ENCODE measurements around the gene MGLL. TPM values are rescaled to one million over a fixed set of nuclear protein-coding genes. Genes with fewer than 3 reads are reported as not detected.

MGLL gene
- total RNA-seq, 1 donor from 2014 or later: 10.3 TPM

DNA sequence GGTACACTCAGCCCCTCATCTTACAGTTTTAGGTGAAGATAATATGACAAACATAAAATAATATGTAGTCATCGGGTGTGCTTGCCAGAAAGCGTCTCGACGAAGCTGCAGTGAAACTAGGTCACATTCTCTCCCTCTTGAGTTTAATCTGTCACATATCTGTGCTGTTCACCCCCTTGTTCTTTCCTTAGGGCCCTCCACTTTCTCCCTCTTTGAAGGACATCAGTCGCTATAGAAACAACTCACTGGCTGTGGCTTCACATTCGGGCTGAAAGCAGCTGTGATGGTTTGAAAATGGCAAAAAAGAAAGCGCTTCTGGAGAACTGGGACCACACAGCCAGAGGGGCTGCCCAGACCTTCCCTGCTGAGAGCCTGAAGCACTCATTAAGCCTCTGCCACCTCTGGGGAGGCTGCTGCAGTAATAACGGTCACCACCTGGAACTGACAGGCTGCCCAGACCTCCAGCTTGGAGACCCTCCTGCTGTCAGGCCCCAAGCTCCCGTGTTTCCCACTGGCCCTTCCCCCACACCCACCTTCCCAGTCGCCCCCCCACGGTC lies 99.2 kb downstream of the MGLL start:
- peaks cover 8% of the 10 kb centered on the region for H3K9me3 Mint-ChIP-seq (ENCODE audit: unreplicated experiment)
- H3K27me3 Mint-ChIP-seq (ENCODE audit: unreplicated experiment): peaks cover 7% of the 10 kb centered on the region
- H3K4me3 Mint-ChIP-seq (ENCODE audit: unreplicated experiment): peak overlapping the region; percentile 57
- TF ChIP-seq, protein P1, sequence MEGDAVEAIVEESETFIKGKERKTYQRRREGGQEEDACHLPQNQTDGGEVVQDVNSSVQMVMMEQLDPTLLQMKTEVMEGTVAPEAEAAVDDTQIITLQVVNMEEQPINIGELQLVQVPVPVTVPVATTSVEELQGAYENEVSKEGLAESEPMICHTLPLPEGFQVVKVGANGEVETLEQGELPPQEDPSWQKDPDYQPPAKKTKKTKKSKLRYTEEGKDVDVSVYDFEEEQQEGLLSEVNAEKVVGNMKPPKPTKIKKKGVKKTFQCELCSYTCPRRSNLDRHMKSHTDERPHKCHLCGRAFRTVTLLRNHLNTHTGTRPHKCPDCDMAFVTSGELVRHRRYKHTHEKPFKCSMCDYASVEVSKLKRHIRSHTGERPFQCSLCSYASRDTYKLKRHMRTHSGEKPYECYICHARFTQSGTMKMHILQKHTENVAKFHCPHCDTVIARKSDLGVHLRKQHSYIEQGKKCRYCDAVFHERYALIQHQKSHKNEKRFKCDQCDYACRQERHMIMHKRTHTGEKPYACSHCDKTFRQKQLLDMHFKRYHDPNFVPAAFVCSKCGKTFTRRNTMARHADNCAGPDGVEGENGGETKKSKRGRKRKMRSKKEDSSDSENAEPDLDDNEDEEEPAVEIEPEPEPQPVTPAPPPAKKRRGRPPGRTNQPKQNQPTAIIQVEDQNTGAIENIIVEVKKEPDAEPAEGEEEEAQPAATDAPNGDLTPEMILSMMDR (IDR thresholded peaks at IDR 0.05; ENCODE audit: partially characterized antibody, unreplicated experiment): no peak
- peak; percentile 71 for DNase-seq
- no peaks in the 10 kb centered on the region for H3K36me3 Mint-ChIP-seq (ENCODE audit: unreplicated experiment)
- H3K4me1 Mint-ChIP-seq (ENCODE audit: low read depth, unreplicated experiment): peaks cover 48% of the 10 kb centered on the region
- peak overlapping the region; percentile 92 for H3K27ac Mint-ChIP-seq (ENCODE audit: unreplicated experiment)

DNA sequence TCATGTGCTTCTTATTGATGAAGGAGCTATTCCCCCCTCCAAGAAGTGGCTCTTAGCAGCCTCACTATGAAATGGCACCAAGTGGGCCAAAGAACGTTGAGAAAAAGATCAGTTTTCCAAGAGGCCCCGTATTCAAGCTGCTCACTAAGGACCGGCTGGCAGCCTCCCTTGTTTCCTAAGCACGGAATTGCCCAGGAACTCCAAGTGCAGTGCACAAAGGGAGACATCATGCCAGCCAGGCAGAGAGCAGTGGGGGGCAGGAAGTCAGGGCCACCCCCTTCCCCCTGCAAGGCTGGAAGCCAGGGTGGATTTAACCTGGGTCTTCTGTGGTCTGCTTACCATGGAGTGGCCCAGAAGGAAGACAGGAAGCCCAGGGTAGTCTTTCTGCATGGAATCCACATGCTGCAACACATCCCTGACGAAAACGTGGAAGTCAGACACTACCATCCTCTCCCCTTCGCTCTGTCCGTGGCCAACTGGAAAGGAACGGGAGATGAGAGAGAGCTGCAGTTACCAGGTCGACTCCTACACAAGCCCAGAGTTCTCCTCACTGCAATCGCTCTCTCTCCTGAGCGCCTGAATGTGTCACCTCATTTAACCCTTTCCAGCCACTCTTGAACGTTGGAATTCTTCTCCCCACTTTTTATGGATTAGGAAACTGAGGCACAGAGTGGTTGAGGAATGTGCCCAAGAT lies 100.1 kb downstream of the MGLL start:
- TF ChIP-seq, protein P1 (IDR thresholded peaks at IDR 0.05; ENCODE audit: partially characterized antibody, unreplicated experiment): no peak
- peak overlapping the region; percentile 92 for H3K27ac Mint-ChIP-seq (ENCODE audit: unreplicated experiment)
- peak overlapping the region; percentile 57 for H3K4me3 Mint-ChIP-seq (ENCODE audit: unreplicated experiment)
- H3K4me1 Mint-ChIP-seq (ENCODE audit: low read depth, unreplicated experiment): peaks cover 52% of the 10 kb centered on the region
- DNase-seq: peak; percentile 14
- H3K36me3 Mint-ChIP-seq (ENCODE audit: unreplicated experiment): no peaks in the 10 kb centered on the region
- H3K9me3 Mint-ChIP-seq (ENCODE audit: unreplicated experiment): peaks cover 8% of the 10 kb centered on the region
- H3K27me3 Mint-ChIP-seq (ENCODE audit: unreplicated experiment): peaks cover 7% of the 10 kb centered on the region

GRCh38 chr3:127720985-127721935 lies 101.1 kb downstream of the MGLL start:
- TF ChIP-seq, protein P1 (IDR thresholded peaks at IDR 0.05; ENCODE audit: partially characterized antibody, unreplicated experiment): no peak
- H3K4me3 Mint-ChIP-seq (ENCODE audit: unreplicated experiment): no peak overlapping the region
- no peaks in the 10 kb centered on the region for H3K36me3 Mint-ChIP-seq (ENCODE audit: unreplicated experiment)
- peaks cover 9% of the 10 kb centered on the region for H3K27me3 Mint-ChIP-seq (ENCODE audit: unreplicated experiment)
- H3K4me1 Mint-ChIP-seq (ENCODE audit: low read depth, unreplicated experiment): peaks cover 58% of the 10 kb centered on the region
- peaks cover 12% of the 10 kb centered on the region for H3K9me3 Mint-ChIP-seq (ENCODE audit: unreplicated experiment)
- no peak overlapping the region for H3K27ac Mint-ChIP-seq (ENCODE audit: unreplicated experiment)
- DNase-seq: peak; percentile 4

GRCh38 chr3:127720161-127720823 lies 102.0 kb downstream of the MGLL start:
- H3K9me3 Mint-ChIP-seq (ENCODE audit: unreplicated experiment): peaks cover 13% of the 10 kb centered on the region

More at GRCh38 chr3:127720161-127720823, 102.0 kb downstream of the MGLL start:
- TF ChIP-seq, protein P1 (IDR thresholded peaks at IDR 0.05; ENCODE audit: partially characterized antibody, unreplicated experiment): no peak
- no peak for DNase-seq
- peaks cover 66% of the 10 kb centered on the region for H3K4me1 Mint-ChIP-seq (ENCODE audit: low read depth, unreplicated experiment)
- no peak overlapping the region for H3K27ac Mint-ChIP-seq (ENCODE audit: unreplicated experiment)
- peaks cover 11% of the 10 kb centered on the region for H3K27me3 Mint-ChIP-seq (ENCODE audit: unreplicated experiment)
- peak overlapping the region; percentile 11 for H3K4me3 Mint-ChIP-seq (ENCODE audit: unreplicated experiment)
- H3K36me3 Mint-ChIP-seq (ENCODE audit: unreplicated experiment): no peaks in the 10 kb centered on the region

Data from glutamatergic neuron (in vitro differentiated cells).